ENCODE data around the gene NR1D2. TPM values are rescaled to one million over a fixed set of nuclear protein-coding genes. Genes with fewer than 3 reads are reported as not detected.

Gene NR1D2
- polyA plus RNA-seq, 1 experiment, result 29.1 TPM

DNA sequence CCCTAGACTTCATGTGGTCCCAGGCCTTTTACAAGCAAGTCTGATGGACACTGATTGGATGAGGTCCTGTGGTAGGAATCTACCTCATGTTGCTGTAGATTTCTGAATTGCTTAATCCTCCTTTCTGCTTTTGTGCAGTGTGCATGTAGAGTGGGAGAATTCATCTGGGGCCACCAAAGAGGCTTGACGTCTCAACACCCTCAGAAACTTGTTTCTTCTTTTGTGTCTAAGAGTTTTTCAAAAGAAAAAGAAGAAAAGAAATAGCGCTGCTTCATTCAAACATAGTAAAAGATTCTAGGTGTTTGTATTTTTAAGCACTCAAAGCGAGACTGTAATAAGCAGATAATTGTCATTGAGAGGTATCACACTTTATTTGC lies 46.2 kb downstream of the NR1D2 start:
- no peak for DNase-seq (ENCODE audit: low read depth, low spot score)
- H3K4me3 ChIP-seq (ENCODE audit: low read depth, low read length), result no peak overlapping the region
- no peak overlapping the region for H3K27ac ChIP-seq (ENCODE audit: low read depth, low read length)
- H3K9me3 ChIP-seq (ENCODE audit: control insufficient read depth, insufficient read depth, low read length), result no peaks in the 10 kb centered on the region
- CTCF ChIA-PET, result interaction anchor here (1.4 kb wide), 1 partner anchor 103 kb away, joined by 9 read pairs; no protein-coding TSS in a partner anchor
- TF ChIP-seq, protein P1, sequence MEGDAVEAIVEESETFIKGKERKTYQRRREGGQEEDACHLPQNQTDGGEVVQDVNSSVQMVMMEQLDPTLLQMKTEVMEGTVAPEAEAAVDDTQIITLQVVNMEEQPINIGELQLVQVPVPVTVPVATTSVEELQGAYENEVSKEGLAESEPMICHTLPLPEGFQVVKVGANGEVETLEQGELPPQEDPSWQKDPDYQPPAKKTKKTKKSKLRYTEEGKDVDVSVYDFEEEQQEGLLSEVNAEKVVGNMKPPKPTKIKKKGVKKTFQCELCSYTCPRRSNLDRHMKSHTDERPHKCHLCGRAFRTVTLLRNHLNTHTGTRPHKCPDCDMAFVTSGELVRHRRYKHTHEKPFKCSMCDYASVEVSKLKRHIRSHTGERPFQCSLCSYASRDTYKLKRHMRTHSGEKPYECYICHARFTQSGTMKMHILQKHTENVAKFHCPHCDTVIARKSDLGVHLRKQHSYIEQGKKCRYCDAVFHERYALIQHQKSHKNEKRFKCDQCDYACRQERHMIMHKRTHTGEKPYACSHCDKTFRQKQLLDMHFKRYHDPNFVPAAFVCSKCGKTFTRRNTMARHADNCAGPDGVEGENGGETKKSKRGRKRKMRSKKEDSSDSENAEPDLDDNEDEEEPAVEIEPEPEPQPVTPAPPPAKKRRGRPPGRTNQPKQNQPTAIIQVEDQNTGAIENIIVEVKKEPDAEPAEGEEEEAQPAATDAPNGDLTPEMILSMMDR (IDR thresholded peaks at IDR 0.05; ENCODE audit: low read depth, low read length), result no peak
- POLR2A ChIA-PET, result no interaction called here
- no peaks in the 10 kb centered on the region for H3K27me3 ChIP-seq (ENCODE audit: control insufficient read depth, insufficient read depth, low read length)

DNA sequence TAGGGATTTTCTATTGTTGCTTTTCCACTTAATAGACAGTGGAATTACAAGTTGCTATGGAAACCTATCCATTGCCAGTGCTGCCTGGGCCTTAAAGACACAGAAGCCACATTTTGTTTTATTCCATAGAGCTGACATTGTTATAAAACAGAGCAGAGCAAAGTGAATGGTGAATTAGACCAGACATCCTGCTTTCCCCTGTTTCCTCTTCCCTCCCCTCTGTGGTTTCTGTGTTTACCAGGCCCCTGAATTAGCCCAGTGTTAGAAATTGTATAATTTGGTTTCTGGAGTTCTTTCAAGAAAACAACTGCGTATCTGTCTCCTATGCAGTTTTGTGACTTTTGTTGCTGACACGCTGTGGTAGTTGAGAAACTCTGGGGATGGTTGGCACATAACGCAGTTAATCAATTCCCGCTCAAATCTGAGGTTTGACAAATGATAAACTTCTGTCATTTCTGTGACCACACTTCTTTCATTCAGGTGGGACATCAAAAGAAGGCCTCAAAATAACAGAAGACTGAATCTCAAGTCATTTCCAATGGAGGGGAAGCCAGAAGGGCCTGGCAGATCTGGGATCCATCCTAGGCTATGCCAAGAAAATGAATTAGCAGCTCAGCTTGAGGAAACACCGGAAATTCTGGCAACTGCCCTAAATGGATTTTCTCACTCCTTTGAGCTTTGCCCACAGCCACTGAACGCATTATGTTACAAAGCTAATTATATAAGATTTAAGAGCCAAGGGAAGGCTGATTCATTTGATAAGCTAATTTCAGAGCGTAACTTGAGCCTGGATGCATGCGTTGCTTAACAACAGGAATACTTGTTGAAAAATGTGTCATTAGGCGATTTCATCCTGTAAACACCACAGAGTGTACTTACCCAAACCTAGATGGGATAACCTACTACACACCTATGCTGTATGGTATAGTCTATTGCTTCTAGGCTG lies 46.9 kb downstream of the NR1D2 start:
- CTCF ChIA-PET, result interaction anchor here (0.6 kb wide), 1 partner anchor 9 kb away, joined by 3 read pairs; no protein-coding TSS in a partner anchor
- DNase-seq (ENCODE audit: low read depth, low spot score), result no peak
- TF ChIP-seq, protein P1 (IDR thresholded peaks at IDR 0.05; ENCODE audit: low read depth, low read length), result no peak
- H3K27ac ChIP-seq (ENCODE audit: low read depth, low read length), result no peak overlapping the region
- no peaks in the 10 kb centered on the region for H3K9me3 ChIP-seq (ENCODE audit: control insufficient read depth, insufficient read depth, low read length)
- no peak overlapping the region for H3K4me3 ChIP-seq (ENCODE audit: low read depth, low read length)
- no peaks in the 10 kb centered on the region for H3K27me3 ChIP-seq (ENCODE audit: control insufficient read depth, insufficient read depth, low read length)
- POLR2A ChIA-PET, result interaction anchor here (0.6 to 1.3 kb wide), 2 partner anchors 75 to 803 kb away, joined by 6 to 7 read pairs; partner anchors contain the start of genes NKIRAS1 and RPL15

DNA sequence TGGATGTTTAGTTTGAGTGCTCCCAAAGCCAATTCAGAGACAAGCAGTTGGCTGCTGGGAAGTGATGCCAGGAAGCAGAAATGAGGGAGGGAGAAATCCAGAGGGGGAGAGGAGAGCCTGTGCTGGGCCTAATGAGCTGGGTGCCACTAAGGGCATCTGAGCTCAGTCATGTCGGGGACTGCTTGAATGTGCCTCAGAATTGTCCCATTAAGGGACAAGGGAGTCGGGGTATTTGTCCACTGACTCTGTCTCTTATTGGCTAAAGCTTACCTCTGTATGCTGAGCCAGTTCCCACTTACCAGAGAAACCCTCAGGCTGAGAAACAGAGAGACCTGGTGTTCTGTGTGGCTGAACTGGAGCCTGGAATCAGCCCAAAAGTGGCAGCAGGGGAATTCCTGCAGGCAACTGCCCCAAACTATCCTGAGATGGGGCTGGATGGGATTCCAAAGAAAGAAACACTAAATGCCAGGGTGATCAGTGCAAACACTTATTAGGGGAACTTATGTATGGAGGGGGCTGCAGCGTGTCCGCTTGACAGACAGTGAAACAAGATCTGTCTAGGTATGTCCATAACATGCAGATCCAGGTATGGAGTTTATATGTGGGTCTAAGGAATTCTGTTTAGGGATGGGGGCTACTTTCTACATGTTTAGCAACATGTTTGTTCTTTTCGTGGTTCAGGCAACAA lies 48.6 kb downstream of the NR1D2 start:
- Histone ChIP-seq H3K27me3 (ENCODE audit: control insufficient read depth, insufficient read depth, low read length) (no peaks in the 10 kb centered on the region), H3K4me3 (ENCODE audit: low read depth, low read length) (no peak overlapping the region), H3K9me3 (ENCODE audit: control insufficient read depth, insufficient read depth, low read length) (no peaks in the 10 kb centered on the region), H3K27ac (ENCODE audit: low read depth, low read length) (no peak overlapping the region)
- ChIA-PET POLR2A (interaction anchor here (1.3 to 2.0 kb wide), 2 partner anchors 77 kb away, joined by 7 read pairs; partner anchors contain the start of genes NKIRAS1 and RPL15), CTCF (interaction anchor here (2.4 kb wide), 1 partner anchor 244 kb away, joined by 6 read pairs; no protein-coding TSS in a partner anchor)
- TF ChIP-seq, protein P1 (IDR thresholded peaks at IDR 0.05; ENCODE audit: low read depth, low read length), result no peak
- DNase-seq (ENCODE audit: low read depth, low spot score), result no peak

DNA sequence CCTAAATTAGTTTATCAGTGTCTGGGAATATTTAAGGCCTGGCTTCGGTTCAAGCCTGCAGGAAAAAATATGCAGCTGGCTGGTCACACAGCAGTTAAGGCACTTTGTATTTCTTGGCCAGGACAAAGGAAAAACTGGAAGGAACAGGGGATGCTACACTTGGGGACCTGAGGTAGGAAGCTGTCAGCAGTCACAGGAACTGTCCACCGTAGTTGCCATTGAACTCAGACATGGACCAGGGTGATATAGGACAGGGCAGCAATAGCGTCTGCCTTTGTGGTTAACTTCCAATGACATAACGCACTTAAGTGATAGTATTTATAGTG lies 49.1 kb downstream of the NR1D2 start:
- Histone ChIP-seq H3K27me3 (ENCODE audit: control insufficient read depth, insufficient read depth, low read length) (no peaks in the 10 kb centered on the region), H3K9me3 (ENCODE audit: control insufficient read depth, insufficient read depth, low read length) (no peaks in the 10 kb centered on the region), H3K4me3 (ENCODE audit: low read depth, low read length) (no peak overlapping the region), H3K27ac (ENCODE audit: low read depth, low read length) (no peak overlapping the region)
- POLR2A ChIA-PET, result interaction anchor here (2.0 kb wide), 1 partner anchor 77 kb away, joined by 7 read pairs; the partner anchor contains the start of genes NKIRAS1 and RPL15
- DNase-seq (ENCODE audit: low read depth, low spot score), result no peak
- CTCF ChIA-PET, result interaction anchor here (0.8 to 2.4 kb wide), 3 partner anchors 105 to 690 kb away, joined by 3 to 6 read pairs (median 5); no protein-coding TSS in a partner anchor
- TF ChIP-seq, protein P1 (IDR thresholded peaks at IDR 0.05; ENCODE audit: low read depth, low read length), result no peak
